HuH-7 (cell line): ENCODE results near the gene LHPP.

ENCODE experiments used
- DNase-seq: peaks from one replicate; pipeline ENCODE4 v3.0.0; 2011; ENCODE audit warnings: low spot score

Gene LHPP

DNA sequence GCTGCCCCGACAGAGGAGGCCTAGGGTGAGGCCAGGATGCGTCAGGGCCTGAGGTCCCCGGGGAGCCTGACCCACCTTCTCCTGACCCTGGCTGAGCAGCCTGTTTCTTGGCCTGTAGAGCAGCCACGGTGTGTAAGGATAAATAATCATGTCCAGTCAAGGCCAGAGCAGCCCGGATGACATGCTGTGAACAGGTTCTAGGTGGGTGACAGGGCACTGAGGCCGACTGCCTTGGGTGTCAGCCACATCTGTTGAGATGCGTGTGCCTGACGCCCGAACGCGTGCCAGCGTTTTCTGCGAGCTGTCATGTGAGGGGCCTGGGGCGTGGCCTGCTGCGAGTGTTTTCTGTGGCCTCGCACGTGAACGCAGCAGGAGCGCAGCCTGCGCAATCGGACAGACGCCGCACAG is 164.2 kb downstream of the LHPP start:
- DNase-seq, result no peak

DNA sequence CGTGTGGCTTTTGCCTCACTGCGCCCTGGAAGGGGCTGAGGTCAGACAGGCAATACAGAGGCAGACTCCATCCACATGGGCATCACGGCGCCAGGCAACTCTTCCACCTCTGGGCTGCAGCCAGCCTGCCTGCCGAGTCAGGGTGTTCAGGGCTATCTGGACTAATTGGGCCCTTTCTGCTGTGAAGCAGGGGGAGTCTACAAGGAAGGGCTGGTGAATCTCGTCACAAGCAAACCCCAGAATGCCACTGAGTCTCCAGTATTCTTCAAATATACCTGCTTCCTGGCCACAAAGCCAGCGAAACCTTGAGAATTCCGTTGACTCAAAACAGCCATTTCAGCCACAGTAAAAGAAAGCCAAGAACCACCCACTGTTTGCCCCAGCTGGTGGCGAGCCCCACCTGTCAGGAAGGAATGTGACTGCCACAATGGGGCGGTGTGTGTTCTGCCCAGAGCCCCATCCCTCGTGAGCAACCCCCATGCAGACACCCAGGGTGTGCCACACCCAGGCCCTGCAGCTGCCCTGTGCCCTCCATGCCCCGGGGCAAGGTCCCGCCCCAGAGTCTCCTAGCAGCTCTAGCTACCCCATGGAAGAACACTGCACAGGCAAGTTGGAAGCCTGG is 165.2 kb downstream of the LHPP start:
- DNase-seq, result no peak

DNA sequence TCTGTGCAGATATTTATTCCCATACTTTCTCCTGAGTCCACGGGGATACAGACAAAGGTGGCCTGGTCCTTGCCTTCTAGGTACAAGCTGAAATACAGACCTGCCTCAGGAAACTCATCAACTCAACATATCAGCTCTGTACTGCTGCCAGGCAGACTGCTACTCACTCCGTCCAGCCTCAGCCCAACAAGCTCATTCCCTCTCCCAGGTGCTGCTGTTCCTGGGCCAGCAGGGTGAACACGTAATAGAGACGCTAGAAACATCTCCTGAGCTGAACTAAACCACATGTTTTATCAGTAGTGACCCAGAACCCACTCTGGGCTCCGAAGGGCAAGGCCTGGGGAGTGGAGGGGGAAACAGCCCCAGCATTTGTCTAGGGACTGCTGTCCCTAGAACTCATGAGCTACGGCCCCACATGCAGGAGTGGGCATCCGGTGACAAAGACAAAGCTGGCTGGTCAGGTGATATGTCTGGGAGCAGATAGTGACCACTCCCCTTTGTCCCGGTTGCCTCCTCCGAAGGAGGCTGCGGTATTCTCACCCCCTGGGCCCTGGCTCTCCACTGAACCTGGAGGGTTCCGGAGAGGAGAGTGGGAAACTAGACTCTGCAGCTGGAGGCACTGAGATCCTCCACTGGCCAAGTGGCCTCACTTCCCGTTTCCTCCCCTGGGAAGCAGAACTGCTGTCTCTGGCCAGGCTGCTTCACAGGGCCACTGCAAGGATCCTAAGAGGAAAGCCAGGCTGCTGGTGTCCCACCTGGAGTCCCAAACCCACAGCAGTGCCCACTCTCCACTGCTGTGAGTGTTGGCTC is 166.4 kb downstream of the LHPP start:
- DNase-seq, result no peak

DNA sequence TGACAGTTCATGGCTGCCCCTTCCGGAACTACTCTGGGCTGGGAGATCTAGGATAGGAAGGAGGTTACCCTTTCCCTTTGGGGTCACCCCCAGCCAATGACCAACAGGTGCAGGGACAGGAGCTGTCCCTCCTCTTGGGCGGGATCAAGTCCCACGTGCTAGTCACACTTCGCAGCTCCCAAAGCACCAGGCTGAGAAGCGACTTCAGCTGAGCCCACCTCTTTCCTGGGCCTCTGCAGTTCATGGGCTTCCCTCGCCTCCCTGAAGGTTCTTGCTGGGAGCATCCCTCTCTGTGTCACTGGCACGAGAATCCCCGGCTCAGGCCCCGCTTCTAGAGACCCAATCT is 167.0 kb downstream of the LHPP start:
- no peak for DNase-seq

DNA sequence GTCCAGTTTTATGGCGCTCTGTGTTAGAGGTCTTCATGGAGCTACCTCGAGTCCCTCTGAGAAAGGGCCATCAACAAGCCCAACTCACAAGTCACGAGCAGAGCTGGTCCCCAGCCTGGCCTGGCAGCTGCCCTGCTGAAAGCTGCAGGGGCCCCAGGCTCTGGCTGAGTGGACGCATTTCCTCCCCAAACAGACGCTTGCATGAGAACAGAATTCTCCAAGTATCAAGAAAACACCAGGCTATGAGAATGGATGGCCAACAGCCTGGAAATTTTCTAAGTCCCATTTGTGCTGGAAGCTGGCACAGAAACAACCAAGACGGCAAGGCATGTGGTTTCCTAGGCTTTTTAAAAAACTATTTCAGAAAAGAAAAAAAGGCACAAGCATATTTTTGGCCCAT is 167.8 kb downstream of the LHPP start:
- DNase-seq, result no peak

DNA sequence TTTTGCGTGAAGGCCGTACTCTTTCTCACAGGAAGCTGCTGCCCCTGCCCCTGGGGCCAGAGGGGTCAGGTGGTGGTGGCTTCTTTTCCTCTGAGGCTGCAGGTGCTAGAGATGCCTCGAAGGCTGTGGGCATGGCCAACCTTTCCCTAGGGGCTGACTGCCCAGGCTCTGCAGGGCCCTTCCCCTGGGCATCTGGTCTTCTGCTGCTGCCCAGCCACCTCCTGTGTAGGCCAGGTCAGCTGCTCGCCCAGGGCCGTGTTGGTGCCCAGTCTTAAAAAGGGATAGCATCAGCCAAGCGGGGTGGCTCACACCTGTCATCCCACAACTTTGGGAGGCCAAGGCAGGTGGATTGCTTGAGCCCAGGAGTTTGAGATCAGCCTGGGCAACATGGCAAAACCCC is 168.2 kb downstream of the LHPP start:
- no peak for DNase-seq

DNA sequence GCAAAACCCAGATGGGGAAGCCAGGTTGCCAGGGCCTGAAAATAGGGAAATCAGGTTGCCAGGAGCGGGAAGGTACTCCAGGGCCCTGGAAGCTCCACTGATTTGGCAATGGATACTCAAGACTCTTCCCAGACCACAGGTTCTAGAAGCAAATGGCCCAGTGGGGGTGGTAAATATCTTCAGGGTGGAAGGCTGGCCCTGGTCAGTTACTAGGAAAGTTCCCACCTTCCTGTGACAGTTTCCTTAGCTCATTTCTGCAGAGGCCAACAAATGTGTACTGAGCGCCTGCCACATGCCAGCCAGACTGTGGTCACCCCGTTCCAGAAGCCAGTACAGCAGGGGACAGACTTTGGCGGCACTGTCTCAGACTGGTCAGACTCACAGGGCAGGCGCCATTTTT is 168.9 kb downstream of the LHPP start:
- DNase-seq, result no peak

DNA sequence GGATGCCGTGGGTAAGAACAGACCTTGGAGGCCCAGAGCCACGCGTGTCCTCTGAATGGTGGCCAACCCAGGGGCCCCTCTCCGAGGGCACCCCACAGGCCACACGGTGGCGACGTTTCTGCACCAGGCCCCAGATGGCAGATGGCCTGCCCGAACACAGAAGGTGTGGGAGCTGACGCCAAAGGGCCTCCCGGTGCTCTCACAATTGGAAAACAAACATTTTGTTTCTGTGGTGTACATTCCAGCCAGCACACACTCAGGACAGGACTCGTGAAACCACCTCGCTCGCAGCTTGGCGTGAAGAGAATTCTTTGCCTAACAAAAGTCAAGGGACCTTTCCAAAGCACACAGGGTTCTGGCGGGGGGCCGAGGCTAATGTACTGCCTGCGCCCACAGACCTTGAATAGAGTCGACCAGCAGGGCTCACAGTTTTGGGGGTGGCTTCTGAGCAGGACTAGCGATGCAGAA is 170.5 kb downstream of the LHPP start:
- DNase-seq, result peak; percentile 63

DNA sequence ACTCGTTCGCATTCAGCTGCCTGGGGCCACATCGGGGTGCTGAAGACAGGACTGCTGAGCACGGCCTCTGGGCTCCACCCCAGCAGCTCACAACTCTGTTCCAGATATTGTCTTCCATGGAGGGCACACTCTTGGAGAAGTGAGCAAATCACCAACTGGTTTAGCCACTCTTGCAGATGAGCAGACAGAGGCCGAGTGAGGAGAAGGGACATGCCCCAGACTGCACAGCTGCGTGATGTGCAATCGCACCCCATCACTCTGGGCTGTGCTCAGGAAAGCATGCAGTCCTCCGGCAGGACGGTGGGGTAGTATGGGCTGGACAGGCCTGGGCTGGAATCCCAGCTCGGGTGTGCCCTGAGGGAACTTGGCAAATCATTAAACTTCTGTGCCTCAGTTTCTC is 170.9 kb downstream of the LHPP start:
- DNase-seq, result no peak

DNA sequence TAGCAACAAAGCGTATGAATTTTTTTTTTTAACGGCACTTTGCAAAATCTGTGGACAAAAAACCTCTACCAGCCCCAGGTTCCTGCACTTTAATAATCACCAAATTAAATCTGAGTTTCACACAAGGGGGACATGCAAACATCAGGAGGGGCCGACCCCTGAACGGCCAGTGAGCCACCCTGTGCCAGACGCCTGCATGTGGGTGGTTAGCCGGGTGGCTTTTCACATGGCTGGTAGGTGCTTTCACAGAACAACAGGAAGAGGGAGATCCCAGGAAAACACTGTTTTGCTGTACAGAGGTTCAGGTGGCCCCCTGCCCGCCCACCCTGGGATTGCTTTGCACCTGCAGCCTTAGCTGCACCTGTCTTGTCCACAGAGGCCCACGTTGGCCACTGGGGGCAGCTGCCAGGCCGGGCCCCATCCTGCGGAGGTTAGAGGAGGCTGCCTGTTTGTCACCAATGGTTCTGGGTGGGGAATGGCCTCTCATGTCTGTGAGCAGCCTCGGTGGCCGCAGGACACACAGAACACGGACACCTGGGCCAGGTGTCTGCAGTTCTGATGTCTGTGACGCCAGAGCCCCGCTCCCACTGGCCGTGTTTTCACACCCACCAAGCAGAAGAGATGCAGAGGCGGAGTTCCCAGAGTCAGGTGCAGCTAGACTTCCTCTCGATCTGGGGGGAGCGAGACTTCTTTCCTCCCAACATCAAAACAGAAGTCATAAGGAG is 174.8 kb downstream of the LHPP start:
- DNase-seq, result no peak

DNA sequence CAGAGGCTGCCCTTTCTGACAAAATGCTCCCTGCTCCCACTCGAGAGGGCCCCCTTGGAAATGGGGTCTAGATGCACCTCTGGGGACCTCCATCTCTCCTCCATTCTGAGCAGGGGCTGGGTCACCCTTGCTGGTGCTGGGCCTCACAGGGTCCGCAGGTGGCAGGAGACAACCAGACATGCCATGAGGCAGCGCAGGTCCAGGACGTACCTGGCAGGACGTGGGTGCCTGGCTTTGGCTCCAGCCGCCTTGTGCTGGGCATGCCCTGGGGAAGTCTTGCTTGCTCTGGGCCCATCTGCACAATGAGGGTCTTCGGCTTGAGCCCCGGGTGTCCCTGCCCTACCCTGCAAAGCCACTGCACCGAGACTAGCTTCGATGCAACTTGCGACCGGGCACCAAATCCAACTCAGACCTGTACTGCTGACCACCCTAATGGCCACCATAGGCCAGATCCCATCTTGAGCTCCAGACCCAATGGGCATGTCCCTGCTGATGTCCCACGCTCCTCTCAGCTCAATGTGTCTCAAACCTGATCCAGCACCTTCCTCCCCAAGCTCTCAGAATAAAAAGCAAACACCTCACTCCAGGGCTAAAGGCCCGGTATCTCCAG is 175.6 kb downstream of the LHPP start:
- no peak for DNase-seq

DNA sequence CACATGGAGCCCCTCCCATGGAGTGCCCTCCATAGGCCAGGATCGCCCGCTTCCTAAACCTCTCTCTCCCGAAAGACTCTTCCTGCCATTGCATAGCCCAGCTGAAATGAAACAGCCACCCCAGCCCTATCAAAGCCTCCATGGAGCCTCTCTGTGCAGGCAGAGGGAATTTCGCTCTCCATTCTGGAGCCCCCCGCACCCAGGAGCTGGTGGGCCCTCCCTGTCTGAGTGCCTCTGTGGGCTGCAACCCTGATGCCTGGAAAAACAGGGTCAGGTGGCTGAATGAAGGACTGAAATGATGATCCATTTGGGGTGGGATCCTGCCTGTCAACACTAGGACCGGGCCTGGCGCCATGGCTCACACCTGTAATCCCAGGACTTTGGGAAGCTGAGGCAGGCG is 176.1 kb downstream of the LHPP start:
- DNase-seq, result no peak

DNA sequence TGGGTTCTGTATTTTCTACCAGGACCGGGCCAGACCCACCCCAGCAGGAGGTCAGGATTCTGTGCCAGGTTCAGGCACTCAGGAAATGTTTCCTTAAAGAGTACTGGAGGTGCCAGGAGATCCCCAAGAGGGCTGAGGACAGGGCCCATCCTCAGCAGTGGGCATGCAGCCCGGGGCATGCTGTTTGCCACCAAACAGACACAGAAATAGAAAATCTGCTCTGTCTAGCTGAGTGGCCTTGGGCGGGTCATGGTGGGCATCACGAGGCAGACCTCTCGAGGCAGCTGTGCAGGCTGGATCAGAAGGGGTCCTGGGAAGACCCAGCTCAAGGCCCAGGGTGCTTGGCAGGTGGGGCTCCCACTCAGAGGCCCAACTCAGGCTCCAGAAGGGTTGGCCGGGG is 177.6 kb downstream of the LHPP start:
- DNase-seq, result no peak

DNA sequence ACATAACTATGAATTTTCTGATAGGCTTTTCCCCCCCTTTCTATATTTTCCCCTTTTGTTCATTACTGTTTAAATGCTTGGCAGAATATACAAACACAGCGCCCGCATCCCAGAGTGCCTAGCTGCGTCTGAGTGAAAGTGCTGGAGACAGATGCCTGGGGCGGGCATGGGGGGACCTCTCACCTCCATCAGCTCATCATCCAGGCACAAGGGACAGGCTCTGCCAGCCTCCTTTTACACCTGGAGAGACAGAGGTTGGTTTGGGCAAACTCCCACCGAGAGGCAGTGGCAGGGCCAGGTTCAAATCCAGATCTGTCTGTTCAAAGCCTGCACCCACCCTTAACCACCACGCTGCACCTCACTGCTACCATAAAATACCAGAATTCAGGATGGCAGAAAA is 178.0 kb downstream of the LHPP start:
- DNase-seq, result no peak

DNA sequence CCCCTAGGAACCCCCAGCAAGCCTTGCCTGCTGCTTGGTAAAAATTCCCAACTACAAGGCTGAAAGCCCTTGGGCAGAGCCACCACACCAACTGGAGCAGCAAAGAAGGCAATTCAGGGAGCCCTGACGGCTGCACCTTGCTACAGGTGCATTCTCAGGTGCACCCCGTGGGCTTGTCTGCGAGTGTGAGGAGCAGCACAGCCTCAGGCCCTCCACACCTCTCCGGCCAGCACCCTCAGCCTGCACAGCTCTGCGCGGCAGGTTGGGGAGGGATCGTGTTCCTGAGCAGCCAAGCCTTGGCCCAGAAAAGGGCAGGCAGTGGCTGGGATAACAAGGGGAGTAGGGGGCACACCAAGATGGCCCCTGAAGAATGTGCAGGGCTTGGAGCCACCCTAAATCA is 178.4 kb downstream of the LHPP start:
- DNase-seq, result no peak

DNA sequence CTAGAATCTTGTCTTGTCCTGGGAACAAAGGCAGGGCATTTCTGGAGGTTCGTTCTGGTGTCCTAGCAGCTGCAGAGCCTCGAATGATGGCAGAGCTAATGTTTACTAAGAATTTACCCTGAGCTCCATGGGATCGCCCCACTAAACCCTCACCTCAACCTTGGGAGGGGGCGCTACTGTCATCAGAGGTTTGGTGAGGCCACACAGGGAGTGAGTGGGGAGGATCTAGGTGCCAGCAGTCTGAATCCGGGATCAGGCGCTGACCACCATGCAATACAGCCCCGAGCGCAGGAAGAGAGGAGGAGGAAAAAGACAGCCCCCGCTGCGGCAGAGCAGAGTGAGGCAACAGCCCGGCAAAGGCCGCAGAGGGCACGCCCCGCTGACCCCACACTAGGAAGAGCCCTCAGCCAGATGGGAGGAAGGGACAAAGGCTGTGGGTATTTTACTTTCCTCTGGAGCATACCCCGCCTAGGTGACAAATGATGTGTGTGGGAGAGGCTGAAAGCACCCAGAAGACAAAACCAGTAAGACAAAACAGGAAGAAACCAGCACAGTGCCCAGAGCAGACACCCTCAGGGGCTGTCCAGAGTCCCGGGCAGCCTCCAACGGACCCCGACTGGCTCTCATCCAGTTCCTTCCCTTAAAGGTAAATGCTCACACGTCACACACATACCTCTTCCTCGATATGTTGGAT is 179.1 kb downstream of the LHPP start:
- peak; percentile 61 for DNase-seq

DNA sequence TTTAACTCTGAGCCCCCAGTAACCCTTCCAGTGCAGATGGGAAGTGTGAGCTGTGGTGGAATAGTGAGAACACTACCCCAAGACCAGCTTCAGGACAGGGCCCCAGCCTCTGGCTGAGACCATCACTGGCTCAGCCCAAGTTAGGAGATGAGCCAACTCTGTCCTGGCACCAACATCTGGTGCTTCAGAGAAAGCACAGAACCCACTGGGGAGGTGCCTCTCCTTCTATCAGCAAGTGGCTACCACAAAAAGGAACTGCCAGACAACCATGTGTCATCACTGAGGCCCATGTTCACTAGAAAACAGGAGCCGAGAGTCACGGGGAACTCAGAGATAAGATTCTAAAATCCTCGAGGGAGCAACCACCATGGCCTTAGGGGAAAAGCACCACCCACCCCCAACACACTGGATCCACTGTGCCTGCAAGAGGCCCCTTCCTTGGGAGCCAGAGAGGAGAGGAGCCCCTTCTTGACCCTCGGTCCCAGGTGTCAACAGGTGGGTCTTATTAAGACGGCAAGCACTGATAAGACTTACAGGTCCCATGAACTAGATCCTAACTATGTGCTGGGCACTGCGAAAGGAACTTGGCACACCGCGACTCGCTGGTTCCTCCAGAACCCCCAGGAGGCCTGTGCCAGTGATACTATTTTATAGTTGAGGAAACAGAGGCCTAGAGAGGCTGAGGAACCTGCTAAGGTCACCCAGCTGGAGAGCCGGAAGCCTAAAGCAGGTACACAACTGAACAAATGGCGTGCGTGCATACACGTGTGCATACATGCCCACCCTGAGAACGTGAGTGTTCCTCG is 179.9 kb downstream of the LHPP start:
- DNase-seq, result no peak

DNA sequence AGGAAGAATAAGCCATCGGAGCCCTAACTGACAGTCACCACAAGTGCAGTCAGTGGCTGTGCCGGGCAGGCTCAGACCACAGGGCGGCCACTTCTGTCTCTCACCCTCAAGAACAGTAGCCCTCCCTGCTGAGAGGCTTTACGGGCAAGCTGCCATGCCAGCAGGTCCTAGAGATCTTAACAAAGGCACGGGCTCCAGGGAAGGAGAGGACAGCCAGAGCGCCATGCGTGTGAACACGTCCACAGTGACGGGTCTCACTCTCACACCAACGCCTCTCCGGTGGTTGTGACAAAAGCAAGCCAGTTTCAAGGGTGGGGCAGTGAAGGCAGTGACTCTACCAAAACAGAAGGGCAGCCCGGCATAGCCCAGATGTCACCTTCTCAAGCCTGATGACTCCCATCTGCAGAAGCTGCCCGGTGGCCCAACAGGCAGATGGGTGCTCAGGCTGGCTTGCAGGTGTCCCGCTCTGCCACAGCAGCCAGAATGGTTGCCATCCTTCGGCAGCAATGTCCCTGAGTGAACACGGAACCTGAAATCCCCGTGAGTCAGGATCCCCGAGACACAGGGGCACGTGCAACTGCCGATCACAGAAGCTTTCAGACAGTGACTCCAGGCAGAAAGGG is 180.6 kb downstream of the LHPP start:
- DNase-seq, result no peak

DNA sequence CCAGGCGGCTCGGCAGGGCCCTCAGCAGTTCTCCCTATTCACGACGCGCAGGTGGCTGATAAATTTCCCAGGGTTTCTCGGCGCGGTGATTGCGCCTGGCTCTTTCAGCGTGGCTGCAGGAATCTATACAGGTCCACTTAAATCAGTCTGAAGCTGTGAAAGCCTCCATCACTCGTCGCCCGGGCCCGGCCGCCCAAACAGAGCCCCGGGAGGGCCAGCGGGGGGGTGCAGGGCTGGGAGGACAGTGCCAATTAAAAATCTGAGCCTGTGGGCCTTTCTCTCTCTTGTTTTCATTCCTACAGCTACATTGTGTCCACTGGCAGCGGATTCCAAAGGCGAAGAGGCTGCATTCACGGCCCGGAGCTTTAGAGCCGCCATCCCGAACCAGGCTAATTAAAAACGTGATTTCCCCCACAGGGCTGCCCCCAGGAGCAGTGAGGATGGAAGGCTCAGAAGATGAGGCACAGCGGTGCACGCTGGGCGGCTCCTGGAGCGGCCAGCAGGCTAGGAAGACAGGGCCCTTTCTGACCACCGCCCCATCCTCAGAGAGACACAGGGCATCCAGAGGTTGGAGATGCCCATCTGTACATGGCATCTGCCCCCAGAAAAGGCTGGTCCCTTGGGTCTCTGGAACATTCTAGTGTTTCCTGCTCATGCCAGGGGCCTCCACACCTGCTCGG is 181.8 kb downstream of the LHPP start:
- DNase-seq, result no peak

DNA sequence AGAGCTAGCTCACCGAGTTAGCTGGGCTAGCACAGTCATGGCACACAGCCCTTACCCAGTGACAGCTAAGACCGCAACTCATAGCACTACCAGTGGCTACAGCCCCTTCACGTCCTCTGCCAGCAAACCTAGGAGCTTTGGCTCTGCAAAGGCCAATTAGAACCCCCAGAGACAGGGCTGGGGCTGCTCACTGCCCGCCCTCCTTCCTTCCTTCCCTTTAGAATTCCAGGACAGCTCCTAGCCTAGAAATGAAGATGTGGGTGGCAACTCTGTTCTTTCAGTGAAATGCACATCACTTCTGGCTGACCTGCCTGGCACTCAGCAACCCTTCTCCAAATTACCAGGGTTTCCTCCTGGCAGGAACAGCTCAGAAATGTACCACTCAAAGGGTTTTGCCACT is 182.6 kb downstream of the LHPP start:
- no peak for DNase-seq
